ENCODE data around the gene SEC16A.

DNA sequence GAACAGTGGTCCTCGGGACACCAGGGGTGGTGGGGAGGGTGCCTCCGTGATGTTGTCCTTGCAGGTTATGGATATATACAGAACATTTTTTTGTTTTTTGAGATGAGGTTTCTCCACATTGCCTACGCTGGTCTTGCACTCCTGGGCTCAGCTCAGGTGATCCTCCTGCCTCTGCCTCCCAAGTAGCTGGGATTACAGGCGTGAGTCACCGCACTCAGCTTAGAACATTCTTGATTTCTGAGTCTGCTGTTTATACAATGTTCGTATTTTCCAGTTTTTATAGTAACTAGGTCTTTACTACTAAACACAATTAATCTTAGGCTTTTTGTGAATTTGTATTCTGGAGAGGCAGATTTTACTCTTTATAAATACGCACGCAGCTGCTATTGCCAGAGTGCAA, 66.4 kb downstream of the SEC16A start:
- TF ChIP-seq, protein P1, sequence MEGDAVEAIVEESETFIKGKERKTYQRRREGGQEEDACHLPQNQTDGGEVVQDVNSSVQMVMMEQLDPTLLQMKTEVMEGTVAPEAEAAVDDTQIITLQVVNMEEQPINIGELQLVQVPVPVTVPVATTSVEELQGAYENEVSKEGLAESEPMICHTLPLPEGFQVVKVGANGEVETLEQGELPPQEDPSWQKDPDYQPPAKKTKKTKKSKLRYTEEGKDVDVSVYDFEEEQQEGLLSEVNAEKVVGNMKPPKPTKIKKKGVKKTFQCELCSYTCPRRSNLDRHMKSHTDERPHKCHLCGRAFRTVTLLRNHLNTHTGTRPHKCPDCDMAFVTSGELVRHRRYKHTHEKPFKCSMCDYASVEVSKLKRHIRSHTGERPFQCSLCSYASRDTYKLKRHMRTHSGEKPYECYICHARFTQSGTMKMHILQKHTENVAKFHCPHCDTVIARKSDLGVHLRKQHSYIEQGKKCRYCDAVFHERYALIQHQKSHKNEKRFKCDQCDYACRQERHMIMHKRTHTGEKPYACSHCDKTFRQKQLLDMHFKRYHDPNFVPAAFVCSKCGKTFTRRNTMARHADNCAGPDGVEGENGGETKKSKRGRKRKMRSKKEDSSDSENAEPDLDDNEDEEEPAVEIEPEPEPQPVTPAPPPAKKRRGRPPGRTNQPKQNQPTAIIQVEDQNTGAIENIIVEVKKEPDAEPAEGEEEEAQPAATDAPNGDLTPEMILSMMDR (IDR thresholded peaks at IDR 0.05), result no peak
- no peak for TF ChIP-seq POLR2A (IDR thresholded peaks at IDR 0.05)
